Type B pancreatic cell (in vitro differentiated cells): ENCODE measurements around the gene ATOH7. TPM values are rescaled to one million over a fixed set of nuclear protein-coding genes. Genes with fewer than 3 reads are reported as not detected.

Experiments used
- DNase-seq: peaks from one replicate; pipeline ENCODE4 v3.0.0; 2021; ENCODE audit warnings: mixed read lengths; ENCODE audit not compliant: unreplicated experiment; ENCODE audit errors: extremely low spot score
- H3K27ac Mint-ChIP-seq: 2 replicates; pipeline ENCODE4 v1.8.0; 2021; ENCODE audit warnings: mild to moderate bottlenecking, mixed read lengths
- H3K27me3 Mint-ChIP-seq: 2 replicates; pipeline ENCODE4 v1.8.0; 2021; ENCODE audit warnings: mixed read lengths
- H3K36me3 Mint-ChIP-seq: 2 replicates; pipeline ENCODE4 v1.8.0; 2021; ENCODE audit warnings: mixed read lengths
- H3K4me1 Mint-ChIP-seq: one replicate; pipeline ENCODE4 v1.8.0; 2021; ENCODE audit warnings: mixed read lengths; ENCODE audit not compliant: unreplicated experiment
- H3K4me3 Mint-ChIP-seq: 2 replicates; pipeline ENCODE4 v1.8.0; 2021; ENCODE audit warnings: mild to moderate bottlenecking, mixed read lengths
- H3K9me3 Mint-ChIP-seq: 2 replicates; pipeline ENCODE4 v1.8.0; 2021; ENCODE audit warnings: mixed read lengths
- total RNA-seq: library from RNA; stranded (reverse); gene quantifications from 2 replicates; pipeline ENCODE4 v1.2.1, GENCODE V29; 2021; ENCODE audit warnings: low replicate concordance
- TF ChIP-seq, protein P1 (sequence below): fragments of 200-600 bp; sonication (generic); conservative IDR thresholded peaks from 2 replicates; pipeline ENCODE4 v1.5.0; 2021; ENCODE audit warnings: antibody characterized with exemption, mild to moderate bottlenecking

The ATOH7 gene
- total RNA-seq, 1 donor from 2014 or later: 0.60 TPM

DNA sequence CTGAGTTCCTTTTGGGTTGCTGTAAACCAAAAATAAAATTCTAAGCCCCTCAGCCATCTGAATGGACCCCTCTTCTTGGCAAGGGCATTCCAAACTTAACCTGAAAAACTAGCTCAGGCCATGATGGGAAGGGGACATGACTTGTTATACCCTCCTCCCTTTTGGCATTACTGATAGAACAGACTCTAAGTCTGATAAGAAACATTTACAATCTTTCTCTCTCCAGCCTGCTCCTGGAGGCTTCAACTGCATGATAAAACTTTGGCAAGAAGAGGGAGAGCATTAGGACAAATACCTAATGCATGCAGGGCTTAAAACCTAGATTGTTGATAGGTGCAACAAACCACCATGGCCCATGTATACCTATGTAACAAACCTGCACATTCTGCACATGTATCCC is 40.9 kb upstream of the ATOH7 start:
- Mint-ChIP-seq H3K27me3 (no peaks in the 10 kb centered on the region), H3K9me3 (peaks cover 5% of the 10 kb centered on the region), H3K36me3 (no peaks in the 10 kb centered on the region), H3K4me1 (peaks cover 11% of the 10 kb centered on the region), H3K27ac (no peak overlapping the region), H3K4me3 (no peak overlapping the region)
- TF ChIP-seq, protein P1, sequence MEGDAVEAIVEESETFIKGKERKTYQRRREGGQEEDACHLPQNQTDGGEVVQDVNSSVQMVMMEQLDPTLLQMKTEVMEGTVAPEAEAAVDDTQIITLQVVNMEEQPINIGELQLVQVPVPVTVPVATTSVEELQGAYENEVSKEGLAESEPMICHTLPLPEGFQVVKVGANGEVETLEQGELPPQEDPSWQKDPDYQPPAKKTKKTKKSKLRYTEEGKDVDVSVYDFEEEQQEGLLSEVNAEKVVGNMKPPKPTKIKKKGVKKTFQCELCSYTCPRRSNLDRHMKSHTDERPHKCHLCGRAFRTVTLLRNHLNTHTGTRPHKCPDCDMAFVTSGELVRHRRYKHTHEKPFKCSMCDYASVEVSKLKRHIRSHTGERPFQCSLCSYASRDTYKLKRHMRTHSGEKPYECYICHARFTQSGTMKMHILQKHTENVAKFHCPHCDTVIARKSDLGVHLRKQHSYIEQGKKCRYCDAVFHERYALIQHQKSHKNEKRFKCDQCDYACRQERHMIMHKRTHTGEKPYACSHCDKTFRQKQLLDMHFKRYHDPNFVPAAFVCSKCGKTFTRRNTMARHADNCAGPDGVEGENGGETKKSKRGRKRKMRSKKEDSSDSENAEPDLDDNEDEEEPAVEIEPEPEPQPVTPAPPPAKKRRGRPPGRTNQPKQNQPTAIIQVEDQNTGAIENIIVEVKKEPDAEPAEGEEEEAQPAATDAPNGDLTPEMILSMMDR: no peak
- DNase-seq: no peak

DNA sequence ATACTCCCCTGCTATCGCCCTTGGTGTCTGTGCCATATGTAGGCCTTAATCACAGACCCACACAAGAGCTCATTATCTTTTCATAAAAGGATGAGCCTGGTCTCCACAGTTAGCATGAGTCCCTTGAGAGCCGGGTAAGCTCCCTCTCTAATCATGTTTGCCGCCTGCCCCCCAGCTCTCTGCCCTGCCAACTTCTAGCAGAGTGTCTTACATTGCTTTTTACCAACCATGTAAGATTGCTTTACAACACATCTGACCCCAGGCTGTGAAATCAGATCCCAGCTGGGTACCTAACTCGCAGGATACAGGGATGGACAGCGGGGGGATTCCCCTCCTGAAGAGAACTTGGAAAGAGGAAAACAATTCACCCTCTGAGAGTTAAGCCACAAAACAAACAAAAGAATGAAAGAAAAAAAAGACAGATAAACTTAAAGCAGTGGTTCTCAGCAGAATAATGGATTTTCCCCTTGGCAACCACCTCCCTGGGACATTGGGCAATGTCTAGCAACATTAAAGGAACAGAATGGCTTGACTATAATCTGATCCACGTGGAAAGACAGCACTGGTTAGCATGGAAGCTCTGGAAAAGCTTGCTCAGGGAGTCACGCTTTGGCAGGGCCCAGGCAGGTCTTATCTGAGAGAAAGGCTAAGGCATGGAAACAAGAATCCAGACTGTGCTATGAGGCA is 39.4 kb upstream of the ATOH7 start:
- peak overlapping the region; percentile 4 for H3K27ac Mint-ChIP-seq
- peaks cover 11% of the 10 kb centered on the region for H3K4me1 Mint-ChIP-seq
- no peak overlapping the region for H3K4me3 Mint-ChIP-seq
- TF ChIP-seq, protein P1: no peak
- no peaks in the 10 kb centered on the region for H3K9me3 Mint-ChIP-seq
- no peaks in the 10 kb centered on the region for H3K36me3 Mint-ChIP-seq
- no peak for DNase-seq
- H3K27me3 Mint-ChIP-seq: no peaks in the 10 kb centered on the region

DNA sequence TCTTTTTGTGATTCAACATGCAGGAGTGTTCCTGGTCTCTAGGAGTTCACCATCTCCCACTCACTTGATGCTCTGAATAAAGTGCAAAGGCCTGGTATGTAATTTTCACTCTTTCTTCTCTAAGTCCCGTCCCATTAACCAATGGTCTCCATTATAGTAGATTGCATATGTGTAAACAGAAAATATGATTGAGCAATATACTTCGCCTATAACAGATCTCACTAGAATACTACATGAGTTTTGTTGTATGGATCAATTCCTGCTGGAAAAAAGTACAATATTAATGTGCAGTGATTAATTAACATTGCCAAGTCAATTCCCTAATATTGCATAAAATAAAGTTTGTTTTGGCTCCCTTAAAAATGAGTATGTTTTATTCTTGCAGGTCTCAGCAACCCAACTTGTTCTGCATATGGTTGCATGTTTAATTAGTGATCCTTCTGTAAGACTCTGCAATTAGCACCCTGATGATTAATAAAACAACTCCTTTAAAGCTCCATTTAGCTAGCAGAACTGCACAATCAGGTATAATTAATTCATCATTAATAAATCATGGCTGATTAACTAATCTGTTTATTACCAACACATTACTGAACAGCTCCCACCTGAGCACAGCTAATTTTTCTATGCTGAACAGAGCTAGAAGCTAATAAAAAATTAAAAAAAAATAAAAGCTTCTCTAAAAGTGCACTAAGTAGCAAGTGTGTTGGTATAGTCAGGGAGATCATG is 37.8 kb upstream of the ATOH7 start:
- H3K9me3 Mint-ChIP-seq: no peaks in the 10 kb centered on the region
- no peak overlapping the region for H3K4me3 Mint-ChIP-seq
- TF ChIP-seq, protein P1: no peak
- H3K27ac Mint-ChIP-seq: no peak overlapping the region
- no peaks in the 10 kb centered on the region for H3K36me3 Mint-ChIP-seq
- peaks cover 11% of the 10 kb centered on the region for H3K4me1 Mint-ChIP-seq
- no peak for DNase-seq
- no peaks in the 10 kb centered on the region for H3K27me3 Mint-ChIP-seq

DNA sequence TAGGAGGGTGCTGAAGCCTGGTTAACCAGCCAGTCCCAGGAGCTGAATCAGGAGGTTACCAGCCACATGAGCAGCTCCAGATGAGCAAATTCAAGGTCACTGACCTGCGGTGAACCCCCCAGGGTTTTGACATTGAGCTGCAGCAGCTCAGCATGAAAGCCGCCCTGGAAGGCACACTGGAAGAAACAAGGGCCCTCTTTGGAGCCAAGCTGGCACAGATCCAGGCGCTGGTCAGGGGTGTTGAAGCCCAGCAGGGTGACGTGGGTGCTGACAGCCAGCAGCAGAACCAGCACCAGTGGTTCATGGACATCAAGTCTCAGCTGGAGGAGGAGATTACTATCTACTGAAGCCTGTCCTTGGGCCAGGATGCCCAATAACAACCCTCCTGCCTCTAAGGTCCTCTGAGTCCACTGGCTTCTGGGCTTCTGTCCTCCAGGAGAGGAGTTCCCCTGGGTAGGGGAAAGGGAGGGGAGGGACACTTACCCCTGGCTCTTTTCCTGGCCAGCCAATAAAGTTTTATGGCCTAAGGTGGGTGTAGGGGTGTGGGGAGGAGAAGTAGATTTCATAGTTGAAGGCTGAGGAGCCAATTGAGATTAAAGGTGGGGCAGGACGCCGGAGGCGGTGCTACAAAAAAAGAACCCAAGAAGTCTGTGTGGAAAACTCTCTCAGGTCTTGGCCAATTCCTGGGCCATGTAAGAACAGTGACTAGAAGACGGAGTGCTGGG is 29.4 kb upstream of the ATOH7 start:
- TF ChIP-seq, protein P1: no peak
- DNase-seq: no peak
- Mint-ChIP-seq H3K4me1 (no peaks in the 10 kb centered on the region), H3K27me3 (no peaks in the 10 kb centered on the region), H3K9me3 (no peaks in the 10 kb centered on the region), H3K27ac (no peak overlapping the region), H3K4me3 (no peak overlapping the region), H3K36me3 (no peaks in the 10 kb centered on the region)

DNA sequence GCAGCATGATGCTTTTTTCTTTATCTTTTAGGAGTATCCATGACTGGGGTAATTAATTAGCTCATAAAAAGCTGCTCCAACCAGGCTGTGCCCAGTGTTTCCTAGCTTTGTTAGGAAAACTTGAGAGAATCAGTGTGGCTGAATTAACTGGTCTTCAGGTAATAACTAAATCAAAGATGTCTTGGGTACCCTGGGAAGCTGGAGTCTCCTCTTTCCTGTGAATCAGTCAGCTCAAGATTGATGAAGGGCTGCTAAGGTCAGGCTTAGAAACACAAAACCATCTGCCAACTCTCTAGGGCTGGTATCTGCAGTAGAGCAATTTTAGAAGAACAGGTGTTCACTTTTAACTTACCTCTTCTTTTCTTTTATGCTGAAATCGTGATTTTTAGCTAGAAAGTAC is 21.4 kb upstream of the ATOH7 start:
- H3K4me1 Mint-ChIP-seq: peaks cover 5% of the 10 kb centered on the region
- H3K36me3 Mint-ChIP-seq: no peaks in the 10 kb centered on the region
- no peaks in the 10 kb centered on the region for H3K27me3 Mint-ChIP-seq
- no peak overlapping the region for H3K4me3 Mint-ChIP-seq
- no peaks in the 10 kb centered on the region for H3K9me3 Mint-ChIP-seq
- H3K27ac Mint-ChIP-seq: no peak overlapping the region
- DNase-seq: no peak
- TF ChIP-seq, protein P1: no peak
